WTC11 (cell line): Measurements from ENCODE around the gene CTAGE9. TPM values are rescaled to one million over a fixed set of nuclear protein-coding genes. Genes with fewer than 3 reads are reported as not detected.

ENCODE experiments used
- ATAC-seq: fragments of 200-7000 bp; cut with Tn5 transposase; 2 replicates; pipeline ENCODE4 v1.10.0; 2021; ENCODE audit warnings: mild to moderate bottlenecking, moderate library complexity
- CTCF ChIA-PET: fragments of 300-600 bp; sonication (Branson Sonifier 250); formaldehyde crosslinking; loops from one replicate; lab custom pipeline; 2021; ENCODE audit warnings: antibody characterized with exemption; lab: Charles Lee
- POLR2A ChIA-PET: fragments of 350-600 bp; sonication (Branson Sonifier 250); formaldehyde crosslinking; loops from one replicate; lab custom pipeline; 2021; ENCODE audit warnings: antibody characterized with exemption; lab: Charles Lee
- DNase-seq: peaks from one replicate; pipeline ENCODE4 v3.0.0; 2021; ENCODE audit warnings: low spot score
- H3K27ac Mint-ChIP-seq: 2 replicates; pipeline ENCODE4 v1.8.0; 2021; ENCODE audit warnings: mixed read lengths
- H3K27me3 Mint-ChIP-seq: 2 replicates; pipeline ENCODE4 v1.8.0; 2021; ENCODE audit warnings: low read depth, mild to moderate bottlenecking, moderate library complexity, mixed read lengths
- H3K36me3 Mint-ChIP-seq: 2 replicates; pipeline ENCODE4 v1.8.0; 2021; ENCODE audit warnings: mixed read lengths
- H3K4me1 Mint-ChIP-seq: 2 replicates; pipeline ENCODE4 v1.8.0; 2022; ENCODE audit warnings: mixed read lengths
- H3K4me3 Mint-ChIP-seq: 2 replicates; pipeline ENCODE4 v1.8.0; 2021; ENCODE audit warnings: mild to moderate bottlenecking, moderate library complexity, mixed read lengths
- H3K9me3 Mint-ChIP-seq: 2 replicates; pipeline ENCODE4 v1.8.0; 2021; ENCODE audit warnings: mixed read lengths
- AR ChIP-seq: fragments of 250-450 bp; sonication (Bioruptor Pico); IDR thresholded peaks from 2 replicates; pipeline ENCODE4 v1.9.0; 2021; ENCODE audit warnings: mild to moderate bottlenecking
- ELF4 ChIP-seq: sonication (generic); formaldehyde crosslinking; IDR thresholded peaks from 2 replicates; pipeline ENCODE4 v1.8.1; 2022; ENCODE audit warnings: low read depth, mild to moderate bottlenecking, moderate library complexity, missing genetic modification reagents
- ESRRA ChIP-seq: sonication (generic); formaldehyde crosslinking; IDR thresholded peaks from 2 replicates; pipeline ENCODE4 v1.8.1; 2022; ENCODE audit warnings: mild to moderate bottlenecking, missing genetic modification reagents, borderline replicate concordance
- FOXK1 ChIP-seq: sonication (generic); formaldehyde crosslinking; IDR thresholded peaks from 2 replicates; pipeline ENCODE4 v1.8.0; 2022; ENCODE audit warnings: mild to moderate bottlenecking, moderate library complexity, missing genetic modification reagents
- GABPB1 ChIP-seq: sonication (generic); formaldehyde crosslinking; IDR thresholded peaks from 2 replicates; pipeline ENCODE4 v1.8.1; 2023; ENCODE audit warnings: mild to moderate bottlenecking, missing genetic modification reagents
- GTF2I ChIP-seq: fragments of 250-450 bp; sonication (Bioruptor Pico); conservative IDR thresholded peaks from 2 replicates; pipeline ENCODE4 v1.4.0; 2021; ENCODE audit warnings: mild to moderate bottlenecking
- HMGA2 ChIP-seq: fragments of 250-450 bp; sonication (Bioruptor Pico); IDR thresholded peaks from 2 replicates; pipeline ENCODE4 v1.4.0; 2021; ENCODE audit warnings: mild to moderate bottlenecking, moderate library complexity
- JAZF1 ChIP-seq: fragments of 250-450 bp; sonication (Bioruptor Pico); IDR thresholded peaks from 2 replicates; pipeline ENCODE4 v1.9.0; 2021; ENCODE audit warnings: moderate library complexity, mild to moderate bottlenecking, inconsistent platforms
- NFATC4 ChIP-seq: fragments of 250-450 bp; sonication (Bioruptor Pico); IDR thresholded peaks from 2 replicates; pipeline ENCODE4 v1.9.0; 2021; ENCODE audit warnings: mild to moderate bottlenecking
- NFE2L1 ChIP-seq: sonication (generic); formaldehyde crosslinking; IDR thresholded peaks from 2 replicates; pipeline ENCODE4 v1.8.1; 2023; ENCODE audit warnings: missing genetic modification reagents
- NFYB ChIP-seq: sonication (generic); formaldehyde crosslinking; conservative IDR thresholded peaks from 2 replicates; pipeline ENCODE4 v1.8.0; 2022; ENCODE audit warnings: low read depth, missing genetic modification reagents
- NR2C2 ChIP-seq: sonication (generic); formaldehyde crosslinking; IDR thresholded peaks from 2 replicates; pipeline ENCODE4 v1.8.0; 2022; ENCODE audit warnings: mild to moderate bottlenecking, missing genetic modification reagents
- OVOL2 ChIP-seq: fragments of 250-450 bp; sonication (Bioruptor Pico); IDR thresholded peaks from 2 replicates; pipeline ENCODE4 v1.9.0; 2021; ENCODE audit warnings: mild to moderate bottlenecking, borderline replicate concordance
- RORB ChIP-seq: fragments of 250-450 bp; sonication (Bioruptor Pico); IDR thresholded peaks from 2 replicates; pipeline ENCODE4 v1.9.0; 2021; ENCODE audit warnings: mild to moderate bottlenecking
- TP53 ChIP-seq: sonication (generic); formaldehyde crosslinking; IDR thresholded peaks from 2 replicates; pipeline ENCODE4 v1.8.1; 2023; ENCODE audit warnings: mild to moderate bottlenecking, missing genetic modification reagents
- ZNF138 ChIP-seq: sonication (generic); formaldehyde crosslinking; conservative IDR thresholded peaks from 2 replicates; pipeline ENCODE4 v1.8.1; 2022; ENCODE audit warnings: mild to moderate bottlenecking, moderate library complexity, missing genetic modification reagents
- ZNF263 ChIP-seq: sonication (generic); formaldehyde crosslinking; IDR thresholded peaks from 2 replicates; pipeline ENCODE4 v1.8.1; 2022; ENCODE audit warnings: low read depth, mild to moderate bottlenecking, moderate library complexity, missing genetic modification reagents
- ZNF671 ChIP-seq: fragments of 250-450 bp; sonication (Bioruptor Pico); IDR thresholded peaks from 2 replicates; pipeline ENCODE4 v1.8.0; 2021; ENCODE audit warnings: mild to moderate bottlenecking
- total RNA-seq: library from RNA; stranded (reverse); gene quantifications from 3 replicates; pipeline ENCODE4 v1.2.3, GENCODE V29; 2021
- TF ChIP-seq, protein P1 (sequence below): sonication (generic); formaldehyde crosslinking; IDR thresholded peaks from 2 replicates; pipeline ENCODE4 v1.8.1; 2022; ENCODE audit warnings: low read depth, missing genetic modification reagents, borderline replicate concordance
- TF ChIP-seq, protein P2 (sequence below): fragments of 200-600 bp; IDR thresholded peaks from 2 replicates; pipeline ENCODE4 v1.8.0; 2022; ENCODE audit warnings: antibody characterized with exemption
- TF ChIP-seq, protein P3 (sequence below): sonication (generic); formaldehyde crosslinking; IDR thresholded peaks from 2 replicates; pipeline ENCODE4 v1.8.0; 2022; ENCODE audit warnings: mild to moderate bottlenecking, missing genetic modification reagents
- TF ChIP-seq, protein P4 (sequence below): sonication (generic); formaldehyde crosslinking; IDR thresholded peaks from 2 replicates; pipeline ENCODE4 v1.8.1; 2023; ENCODE audit warnings: mild to moderate bottlenecking, missing genetic modification reagents, borderline replicate concordance

Gene CTAGE9
- total RNA-seq, 1 experiment from 2014 or later = 0.09 TPM

DNA sequence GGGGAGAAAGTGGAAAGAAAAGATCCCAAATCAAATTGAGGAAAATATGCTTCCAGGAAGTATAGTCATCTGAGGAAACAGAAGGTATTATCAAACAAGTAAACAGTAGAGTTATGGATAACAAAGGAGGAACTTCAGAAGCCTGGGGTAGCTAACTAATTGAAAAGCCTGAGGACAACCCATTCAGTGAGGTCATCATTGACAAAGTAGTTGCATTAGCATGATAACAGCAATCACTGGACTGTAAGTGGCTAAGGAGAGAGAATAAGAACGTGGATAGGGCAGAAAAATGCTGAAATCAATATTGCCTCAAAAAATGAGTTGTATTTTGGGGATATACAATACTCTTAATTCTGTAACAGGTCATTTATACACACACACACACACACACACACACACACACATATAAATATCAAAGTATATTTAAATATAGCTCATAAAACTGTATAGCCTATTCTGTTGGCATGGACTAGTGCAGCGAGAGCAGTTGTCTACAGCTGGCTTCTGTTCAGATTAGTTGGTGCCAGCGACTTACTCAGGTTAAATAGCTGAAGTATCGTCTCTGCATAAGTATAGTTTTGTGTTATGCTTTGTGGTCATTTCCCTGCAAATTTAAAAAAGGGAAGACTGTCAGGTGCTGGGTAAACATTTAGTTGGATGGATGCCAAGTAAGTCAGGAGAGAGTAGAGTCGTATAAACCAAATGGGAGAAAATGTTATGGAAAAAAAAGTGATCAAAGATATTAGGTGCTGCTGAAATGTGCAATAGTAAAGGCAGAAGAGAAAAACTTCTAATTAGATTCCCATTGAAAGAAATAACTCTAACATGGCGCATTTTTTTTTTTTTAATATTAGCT, 33.8 kb upstream of the CTAGE9 start:
- TF ChIP-seq ELF4 (CRISPR knock-in tag) (no peak), AR (CRISPR knock-in tag) (no peak), NFE2L1 (CRISPR knock-in tag) (no peak), JAZF1 (CRISPR knock-in tag) (no peak), NR2C2 (CRISPR knock-in tag) (no peak), ESRRA (CRISPR knock-in tag) (no peak), ZNF138 (CRISPR knock-in tag) (no peak)
- ChIA-PET CTCF (interaction anchor here (1.2 to 1.4 kb wide), 2 partner anchors 49 to 117 kb away, joined by 3 to 4 read pairs; partner anchors contain the start of gene MED23), POLR2A (no interaction called here)
- Mint-ChIP-seq H3K27ac (0 out of 2 replicates have a peak overlapping the region, but pooled peaks have one; percentile 0), H3K4me1 (peaks cover 12% of the 10 kb centered on the region), H3K4me3 (peak overlapping the region; percentile 3; the same call in 1 of the 2 replicates), H3K27me3 (peaks cover 3% of the 10 kb centered on the region; the same call in 1 of the 2 replicates), H3K9me3 (no peaks in the 10 kb centered on the region), H3K36me3 (no peaks in the 10 kb centered on the region)
- DNase-seq (no peak), ATAC-seq (peak; percentile 97)

GRCh38 chr6:131741688-131742393, 31.0 kb upstream of the CTAGE9 start:
- DNase-seq = no peak
- Mint-ChIP-seq H3K27me3 (peaks cover 5% of the 10 kb centered on the region; the same call in 1 of the 2 replicates), H3K4me3 (no peak overlapping the region), H3K36me3 (no peaks in the 10 kb centered on the region), H3K4me1 (peaks cover 12% of the 10 kb centered on the region), H3K9me3 (no peaks in the 10 kb centered on the region), H3K27ac (no peak overlapping the region)
- ATAC-seq = no peak
- POLR2A ChIA-PET = no interaction called here
- CTCF ChIA-PET = no interaction called here
- TF ChIP-seq ZNF671 (CRISPR knock-in tag) (no peak), JAZF1 (CRISPR knock-in tag) (no peak), RORB (CRISPR knock-in tag) (no peak), HMGA2 (CRISPR knock-in tag) (no peak), GTF2I (CRISPR knock-in tag) (no peak), TP53 (CRISPR knock-in tag) (no peak), NFYB (CRISPR knock-in tag) (no peak), ZNF263 (CRISPR knock-in tag) (no peak), NFATC4 (CRISPR knock-in tag) (no peak), FOXK1 (CRISPR knock-in tag) (no peak), GABPB1 (CRISPR knock-in tag) (no peak), OVOL2 (CRISPR knock-in tag) (no peak)
- TF ChIP-seq, protein P1, sequence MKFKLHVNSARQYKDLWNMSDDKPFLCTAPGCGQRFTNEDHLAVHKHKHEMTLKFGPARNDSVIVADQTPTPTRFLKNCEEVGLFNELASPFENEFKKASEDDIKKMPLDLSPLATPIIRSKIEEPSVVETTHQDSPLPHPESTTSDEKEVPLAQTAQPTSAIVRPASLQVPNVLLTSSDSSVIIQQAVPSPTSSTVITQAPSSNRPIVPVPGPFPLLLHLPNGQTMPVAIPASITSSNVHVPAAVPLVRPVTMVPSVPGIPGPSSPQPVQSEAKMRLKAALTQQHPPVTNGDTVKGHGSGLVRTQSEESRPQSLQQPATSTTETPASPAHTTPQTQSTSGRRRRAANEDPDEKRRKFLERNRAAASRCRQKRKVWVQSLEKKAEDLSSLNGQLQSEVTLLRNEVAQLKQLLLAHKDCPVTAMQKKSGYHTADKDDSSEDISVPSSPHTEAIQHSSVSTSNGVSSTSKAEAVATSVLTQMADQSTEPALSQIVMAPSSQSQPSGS (CRISPR knock-in tag) = no peak
- TF ChIP-seq, protein P2, sequence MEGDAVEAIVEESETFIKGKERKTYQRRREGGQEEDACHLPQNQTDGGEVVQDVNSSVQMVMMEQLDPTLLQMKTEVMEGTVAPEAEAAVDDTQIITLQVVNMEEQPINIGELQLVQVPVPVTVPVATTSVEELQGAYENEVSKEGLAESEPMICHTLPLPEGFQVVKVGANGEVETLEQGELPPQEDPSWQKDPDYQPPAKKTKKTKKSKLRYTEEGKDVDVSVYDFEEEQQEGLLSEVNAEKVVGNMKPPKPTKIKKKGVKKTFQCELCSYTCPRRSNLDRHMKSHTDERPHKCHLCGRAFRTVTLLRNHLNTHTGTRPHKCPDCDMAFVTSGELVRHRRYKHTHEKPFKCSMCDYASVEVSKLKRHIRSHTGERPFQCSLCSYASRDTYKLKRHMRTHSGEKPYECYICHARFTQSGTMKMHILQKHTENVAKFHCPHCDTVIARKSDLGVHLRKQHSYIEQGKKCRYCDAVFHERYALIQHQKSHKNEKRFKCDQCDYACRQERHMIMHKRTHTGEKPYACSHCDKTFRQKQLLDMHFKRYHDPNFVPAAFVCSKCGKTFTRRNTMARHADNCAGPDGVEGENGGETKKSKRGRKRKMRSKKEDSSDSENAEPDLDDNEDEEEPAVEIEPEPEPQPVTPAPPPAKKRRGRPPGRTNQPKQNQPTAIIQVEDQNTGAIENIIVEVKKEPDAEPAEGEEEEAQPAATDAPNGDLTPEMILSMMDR = no peak
- TF ChIP-seq, protein P3, sequence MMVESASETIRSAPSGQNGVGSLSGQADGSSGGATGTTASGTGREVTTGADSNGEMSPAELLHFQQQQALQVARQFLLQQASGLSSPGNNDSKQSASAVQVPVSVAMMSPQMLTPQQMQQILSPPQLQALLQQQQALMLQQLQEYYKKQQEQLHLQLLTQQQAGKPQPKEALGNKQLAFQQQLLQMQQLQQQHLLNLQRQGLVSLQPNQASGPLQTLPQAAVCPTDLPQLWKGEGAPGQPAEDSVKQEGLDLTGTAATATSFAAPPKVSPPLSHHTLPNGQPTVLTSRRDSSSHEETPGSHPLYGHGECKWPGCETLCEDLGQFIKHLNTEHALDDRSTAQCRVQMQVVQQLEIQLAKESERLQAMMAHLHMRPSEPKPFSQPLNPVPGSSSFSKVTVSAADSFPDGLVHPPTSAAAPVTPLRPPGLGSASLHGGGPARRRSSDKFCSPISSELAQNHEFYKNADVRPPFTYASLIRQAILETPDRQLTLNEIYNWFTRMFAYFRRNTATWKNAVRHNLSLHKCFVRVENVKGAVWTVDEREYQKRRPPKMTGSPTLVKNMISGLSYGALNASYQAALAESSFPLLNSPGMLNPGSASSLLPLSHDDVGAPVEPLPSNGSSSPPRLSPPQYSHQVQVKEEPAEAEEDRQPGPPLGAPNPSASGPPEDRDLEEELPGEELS (CRISPR knock-in tag) = no peak
- TF ChIP-seq, protein P4, sequence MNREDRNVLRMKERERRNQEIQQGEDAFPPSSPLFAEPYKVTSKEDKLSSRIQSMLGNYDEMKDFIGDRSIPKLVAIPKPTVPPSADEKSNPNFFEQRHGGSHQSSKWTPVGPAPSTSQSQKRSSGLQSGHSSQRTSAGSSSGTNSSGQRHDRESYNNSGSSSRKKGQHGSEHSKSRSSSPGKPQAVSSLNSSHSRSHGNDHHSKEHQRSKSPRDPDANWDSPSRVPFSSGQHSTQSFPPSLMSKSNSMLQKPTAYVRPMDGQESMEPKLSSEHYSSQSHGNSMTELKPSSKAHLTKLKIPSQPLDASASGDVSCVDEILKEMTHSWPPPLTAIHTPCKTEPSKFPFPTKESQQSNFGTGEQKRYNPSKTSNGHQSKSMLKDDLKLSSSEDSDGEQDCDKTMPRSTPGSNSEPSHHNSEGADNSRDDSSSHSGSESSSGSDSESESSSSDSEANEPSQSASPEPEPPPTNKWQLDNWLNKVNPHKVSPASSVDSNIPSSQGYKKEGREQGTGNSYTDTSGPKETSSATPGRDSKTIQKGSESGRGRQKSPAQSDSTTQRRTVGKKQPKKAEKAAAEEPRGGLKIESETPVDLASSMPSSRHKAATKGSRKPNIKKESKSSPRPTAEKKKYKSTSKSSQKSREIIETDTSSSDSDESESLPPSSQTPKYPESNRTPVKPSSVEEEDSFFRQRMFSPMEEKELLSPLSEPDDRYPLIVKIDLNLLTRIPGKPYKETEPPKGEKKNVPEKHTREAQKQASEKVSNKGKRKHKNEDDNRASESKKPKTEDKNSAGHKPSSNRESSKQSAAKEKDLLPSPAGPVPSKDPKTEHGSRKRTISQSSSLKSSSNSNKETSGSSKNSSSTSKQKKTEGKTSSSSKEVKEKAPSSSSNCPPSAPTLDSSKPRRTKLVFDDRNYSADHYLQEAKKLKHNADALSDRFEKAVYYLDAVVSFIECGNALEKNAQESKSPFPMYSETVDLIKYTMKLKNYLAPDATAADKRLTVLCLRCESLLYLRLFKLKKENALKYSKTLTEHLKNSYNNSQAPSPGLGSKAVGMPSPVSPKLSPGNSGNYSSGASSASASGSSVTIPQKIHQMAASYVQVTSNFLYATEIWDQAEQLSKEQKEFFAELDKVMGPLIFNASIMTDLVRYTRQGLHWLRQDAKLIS = no peak
